HepG2 (cell line): Measurements from ENCODE around the gene MEX3D. TPM values are rescaled to one million over a fixed set of nuclear protein-coding genes. Genes with fewer than 3 reads are reported as not detected.
A peak's percentile ranks its signal among the peaks of the same experiment; 100 is the strongest.

Source experiments
- BRCA1 ChIP-seq: sonication (generic); formaldehyde crosslinking; IDR thresholded peaks from 2 replicates; pipeline ENCODE4 v1.4.0; 2020; ENCODE audit warnings: missing genetic modification reagents
- CENPX ChIP-seq: sonication (generic); formaldehyde crosslinking; IDR thresholded peaks from 2 replicates; pipeline ENCODE4 v1.9.0; 2021; ENCODE audit warnings: mild to moderate bottlenecking, missing genetic modification reagents, moderate library complexity
- CHCHD3 ChIP-seq: sonication (generic); formaldehyde crosslinking; IDR thresholded peaks from 2 replicates; pipeline ENCODE4 v1.8.0; 2022; ENCODE audit warnings: mild to moderate bottlenecking, missing genetic modification reagents, moderate library complexity
- DDIT3 ChIP-seq: sonication (generic); formaldehyde crosslinking; IDR thresholded peaks from 2 replicates; pipeline ENCODE4 v1.4.0; 2020; ENCODE audit warnings: mild to moderate bottlenecking, missing genetic modification reagents
- GMEB1 ChIP-seq: sonication (generic); formaldehyde crosslinking; IDR thresholded peaks from 2 replicates; pipeline ENCODE4 v1.5.1; 2020; ENCODE audit warnings: missing genetic modification reagents, mild to moderate bottlenecking, borderline replicate concordance
- IKZF5 ChIP-seq: IDR thresholded peaks from 2 replicates; pipeline ENCODE4 v1.6.1; 2018; ENCODE audit warnings: missing genetic modification reagents, mild to moderate bottlenecking, missing compliant biosample characterization
- ZBTB25 ChIP-seq: IDR thresholded peaks from 2 replicates; pipeline ENCODE4 v1.6.1; 2018; ENCODE audit warnings: missing genetic modification reagents
- ZFP37 ChIP-seq: sonication (generic); formaldehyde crosslinking; IDR thresholded peaks from 2 replicates; pipeline ENCODE4 v1.4.0; 2020; ENCODE audit warnings: missing genetic modification reagents, borderline replicate concordance
- ZFX ChIP-seq: sonication (generic); formaldehyde crosslinking; IDR thresholded peaks from 2 replicates; pipeline ENCODE4 v1.4.0; 2020; ENCODE audit warnings: mild to moderate bottlenecking, low read depth, missing genetic modification reagents, moderate library complexity
- ZNF407 ChIP-seq: sonication (generic); formaldehyde crosslinking; IDR thresholded peaks from one replicate; pipeline ENCODE4 v1.5.1; 2020; ENCODE audit warnings: mild to moderate bottlenecking, missing genetic modification reagents; ENCODE audit errors: not compliant biosample characterization
- ZNF607 ChIP-seq: sonication (generic); formaldehyde crosslinking; IDR thresholded peaks from 2 replicates; pipeline ENCODE4 v1.5.1; 2020; ENCODE audit warnings: missing genetic modification reagents, mild to moderate bottlenecking, borderline replicate concordance
- ZNF850 ChIP-seq: sonication (generic); formaldehyde crosslinking; conservative IDR thresholded peaks from 2 replicates; pipeline ENCODE4 v1.9.0; 2021; ENCODE audit warnings: mild to moderate bottlenecking, missing genetic modification reagents
- polyA plus RNA-seq, 8 experiments: library from polyadenylated mRNA; depleted of rRNA in 3 of 8; stranded (reverse) in 7 of 8; unstranded in 1 of 8; fragments of >200 nt; fragmentation: Illumina TruSeq in 4 of 8; extraction: Trizol in 4 of 8; gene quantifications; 2 replicates each; pipeline versions ENCODE4 v1.2.1 to v1.2.3, GENCODE V29; 2011 to 2016; ENCODE audit warnings: low read depth in 4 of 8, missing spikeins in 1 of 8, mixed read lengths in 1 of 8; ENCODE audit not compliant: insufficient read depth in 1 of 8
- total RNA-seq, 5 experiments: library from RNA; depleted of rRNA; stranded (reverse); fragments of >200 nt; fragmentation: Illumina TruSeq; extraction: Trizol; gene quantifications; 2 replicates each; pipeline ENCODE4 v1.2.3, GENCODE V29; 2016; ENCODE audit warnings: low read depth in 1 of 5

The MEX3D gene
- total and polyA plus RNA-seq, 2 of the 13 experiments (the other 11 are each of a cell fraction or from before 2014, with no cell fraction given), result 3.6 to 17.1 TPM

GRCh38 chr19:1605236-1606137 lies 37.4 kb upstream of the MEX3D start, which contains the start of gene UQCR11 (continued):
- TF ChIP-seq ZBTB25 (peak; percentile 48; the same call in 1 of the 2 replicates), CENPX (CRISPR knock-in tag) (no peak), ZNF850 (CRISPR knock-in tag) (0 out of 2 replicates have a peak, but pooled peaks have one; percentile 21), GMEB1 (CRISPR knock-in tag) (peak; percentile 75; the same call in 1 of the 2 replicates), ZNF407 (CRISPR knock-in tag) (peak; percentile 40), IKZF5 (CRISPR knock-in tag) (peak; percentile 78; the same call in 1 of the 2 replicates), CHCHD3 (CRISPR knock-in tag) (peak; percentile 42; the same call in 1 of the 2 replicates), DDIT3 (no peak), ZFX (CRISPR knock-in tag) (peak; percentile 73), BRCA1 (CRISPR knock-in tag) (peak; percentile 64; the same call in 1 of the 2 replicates), ZNF607 (CRISPR knock-in tag) (0 out of 2 replicates have a peak, but pooled peaks have one; percentile 19), ZFP37 (CRISPR knock-in tag) (0 out of 2 replicates have a peak, but pooled peaks have one; percentile 79)
